GM12878 (cell line): ENCODE measurements around the gene TYR. TPM values are rescaled to one million over a fixed set of nuclear protein-coding genes. Genes with fewer than 3 reads are reported as not detected.
"Not testable (repeated sequence)": the region's sequence is repeated elsewhere in the genome, so short reads cannot be mapped to it uniquely, and the experiment has no call there.

Source experiments
- ATAC-seq: fragments of 200-7000 bp; cut with Tn5 transposase; 3 replicates; pipeline ENCODE4 v1.9.1; 2020; ENCODE audit warnings: mild to moderate bottlenecking, moderate library complexity
- BruUV-seq: library from RNA; stranded (reverse); fragments of 400-500 nt; replicated peaks from 2 replicates; lab custom pipeline; 2021; lab: Mats Ljungman, UMichigan
- CTCF ChIA-PET: fragments of 300-600 bp; sonication (Branson Sonifier 250); formaldehyde crosslinking; extraction: SDS; loops from one replicate; lab custom pipeline; 2021; ENCODE audit warnings: inconsistent platforms; lab: Yijun Ruan, JAX
- POLR2A ChIA-PET: fragments of 350-600 bp; formaldehyde crosslinking; extraction: SDS; loops from one replicate; lab custom pipeline; 2021; ENCODE audit warnings: inconsistent platforms; lab: Charles Lee
- RAD21 ChIA-PET: fragments of 300-600 bp; sonication (Branson Sonifier 250); formaldehyde crosslinking; loops from one replicate; lab custom pipeline; 2023; ENCODE audit warnings: antibody characterized with exemption; ENCODE audit not compliant: unreplicated experiment; lab: Charles Lee
- SMC1A ChIA-PET: fragments of 300-600 bp; sonication (Branson Sonifier 250); formaldehyde crosslinking; loops from one replicate; lab custom pipeline; 2023; ENCODE audit not compliant: unreplicated experiment, uncharacterized antibody; lab: Charles Lee
- DNase-seq: peaks from one replicate; pipeline ENCODE4 v3.0.0-alpha.2; 2011; ENCODE audit warnings: low read depth, low spot score
- FAIRE-seq: peaks from 3 replicates; lab custom pipeline; 2011; peaks lifted over from hg19 to GRCh38; lab: Jason Lieb, UNC
- H2AFZ ChIP-seq: 2 replicates; pipeline ENCODE4 v1.6.0; 2011; ENCODE audit warnings: low read depth, low read length, control low read depth; ENCODE audit not compliant: control insufficient read depth
- H3K27ac ChIP-seq: 2 replicates; pipeline ENCODE4 v1.5.1; 2011; ENCODE audit warnings: control low read depth; ENCODE audit not compliant: control insufficient read depth, insufficient read depth
- H3K27me3 ChIP-seq, 2 experiments: replicated peaks in 1 of 2; 2 replicates each; pipeline versions ENCODE4 v1.6.0 to v1.6.1; 2011; ENCODE audit warnings: low read length in 1 of 2; ENCODE audit not compliant: control insufficient read depth in 2 of 2, insufficient read depth in 2 of 2
- H3K36me3 ChIP-seq, 2 experiments: 2 replicates each; pipeline ENCODE4 v1.5.1; 2011; ENCODE audit warnings: low read length in 1 of 2; ENCODE audit not compliant: control insufficient read depth in 2 of 2, insufficient read depth in 2 of 2
- H3K4me1 ChIP-seq: 2 replicates; pipeline ENCODE4 v1.6.1; 2011; ENCODE audit warnings: mild to moderate bottlenecking, low read length, moderate library complexity, mixed read lengths; ENCODE audit not compliant: control insufficient read depth, insufficient read depth
- H3K4me2 ChIP-seq: 2 replicates; pipeline ENCODE4 v1.6.0; 2011; ENCODE audit warnings: control low read depth; ENCODE audit not compliant: control insufficient read depth, insufficient read depth
- H3K4me3 ChIP-seq: fragments of 200-600 bp; sonication (generic); 2 replicates; pipeline ENCODE4 v1.5.1; 2016
- H3K79me2 ChIP-seq: 2 replicates; pipeline ENCODE4 v1.6.0; 2011; ENCODE audit warnings: low read length; ENCODE audit not compliant: control insufficient read depth, insufficient read depth
- H3K9ac ChIP-seq: 2 replicates; pipeline ENCODE4 v1.8.0; 2011; ENCODE audit warnings: low read length, control low read depth, mixed read lengths; ENCODE audit not compliant: control insufficient read depth, insufficient read depth
- H3K9me3 ChIP-seq: replicated peaks from 3 replicates; pipeline ENCODE4 v1.5.1; 2011; ENCODE audit warnings: mild to moderate bottlenecking, low read length; ENCODE audit not compliant: control insufficient read depth, insufficient read depth
- H4K20me1 ChIP-seq: 2 replicates; pipeline ENCODE4 v1.6.0; 2011; ENCODE audit not compliant: control insufficient read depth, insufficient read depth
- DPF2 ChIP-seq: fragments of 450-650 bp; IDR thresholded peaks from 2 replicates; pipeline ENCODE4 v1.6.1; 2017; ENCODE audit warnings: mild to moderate bottlenecking
- MTA3 ChIP-seq: IDR thresholded peaks from 2 replicates; pipeline ENCODE4 v1.6.1; 2012; ENCODE audit warnings: low read length, inconsistent platforms, borderline replicate concordance
- WGBS: methylation state at CpG from one replicate; pipeline ENCODE4 v1.1.6; 2016; ENCODE audit warnings: low lambda C conversion rate; ENCODE audit not compliant: insufficient replicate concordance, insufficient coverage; ENCODE audit errors: missing lambda C conversion rate; 5-methylcytosine and 5-hydroxymethylcytosine counted together
- in situ Hi-C: fragments of 300-500 bp; cut with MboI; formaldehyde crosslinking; loops from 9 replicates; pipeline ENCODE4 v1.14.3; 2018; ENCODE audit warnings: mixed read lengths
- intact Hi-C: fragments of 100-400 bp; cut with micrococcal nuclease; formaldehyde crosslinking; loops from one replicate; pipeline ENCODE4 v1.14.2; 2022; ENCODE audit not compliant: unreplicated experiment
- polyA plus RNA-seq, 11 experiments: library from polyadenylated mRNA; depleted of rRNA in 4 of 11; unstranded in 6 of 11; stranded (reverse) in 5 of 11; fragments of >200 nt; fragmentation: Nextera tagmentation in 4 of 11; fragmentation: Illumina TruSeq in 1 of 11; extraction: Ambion mirVana in 4 of 11; extraction: Trizol in 1 of 11; gene quantifications; 1 replicate in 1 of 11; 2 replicates in 10 of 11; pipeline versions ENCODE4 v1.2.1 to v1.2.3, GENCODE V29; 2011 to 2016; ENCODE audit warnings: inconsistent platforms in 2 of 11, missing spikeins in 2 of 11, low read depth in 1 of 11
- total RNA-seq, 4 experiments: library from RNA; depleted of rRNA in 3 of 4; stranded (reverse); fragments of >200 nt in 3 of 4; fragmentation: Illumina TruSeq in 1 of 4; extraction: Trizol in 1 of 4; gene quantifications; 2 replicates each; pipeline versions ENCODE4 v1.2.1 to v1.2.3, GENCODE V29; 2013 to 2021
- TF ChIP-seq, protein P1 (sequence below): IDR thresholded peaks from 2 replicates; pipeline ENCODE4 v1.6.1; 2012; ENCODE audit warnings: low read length, inconsistent platforms

The TYR gene
- total and polyA plus RNA-seq, 10 of the 15 experiments (the other 5 are each of a cell fraction or from before 2014, with no cell fraction given): not detected

DNA sequence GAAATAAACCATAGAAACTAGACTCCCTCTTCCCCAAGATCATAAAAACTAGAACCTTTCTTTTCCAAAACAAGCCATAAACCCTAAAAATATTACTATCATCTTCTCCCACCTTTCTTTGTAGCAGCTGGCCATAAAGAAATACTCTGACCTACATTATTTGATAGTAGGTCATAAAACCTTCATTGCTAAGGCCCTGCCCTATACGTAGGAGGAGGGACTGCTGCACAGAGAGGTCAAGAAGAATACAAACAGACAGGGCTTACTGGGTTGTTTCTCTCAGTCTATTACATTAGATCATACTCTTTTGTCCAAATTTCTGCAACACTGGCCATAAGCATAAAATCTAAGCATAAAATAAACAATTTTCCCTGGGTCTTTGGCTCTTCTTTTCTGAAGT, 101.5 kb downstream of the TYR start:
- WGBS: 19% methylated on average over 1 of the region's 1 CpG
- no peak overlapping the region for H3K27ac ChIP-seq
- TF ChIP-seq, protein P1, sequence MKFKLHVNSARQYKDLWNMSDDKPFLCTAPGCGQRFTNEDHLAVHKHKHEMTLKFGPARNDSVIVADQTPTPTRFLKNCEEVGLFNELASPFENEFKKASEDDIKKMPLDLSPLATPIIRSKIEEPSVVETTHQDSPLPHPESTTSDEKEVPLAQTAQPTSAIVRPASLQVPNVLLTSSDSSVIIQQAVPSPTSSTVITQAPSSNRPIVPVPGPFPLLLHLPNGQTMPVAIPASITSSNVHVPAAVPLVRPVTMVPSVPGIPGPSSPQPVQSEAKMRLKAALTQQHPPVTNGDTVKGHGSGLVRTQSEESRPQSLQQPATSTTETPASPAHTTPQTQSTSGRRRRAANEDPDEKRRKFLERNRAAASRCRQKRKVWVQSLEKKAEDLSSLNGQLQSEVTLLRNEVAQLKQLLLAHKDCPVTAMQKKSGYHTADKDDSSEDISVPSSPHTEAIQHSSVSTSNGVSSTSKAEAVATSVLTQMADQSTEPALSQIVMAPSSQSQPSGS: no peak
- TF ChIP-seq DPF2 (no peak), MTA3 (no peak)
- TF ChIP-seq, all 136 proteins: peak for 0
- no TSS peak for BruUV-seq
- intact Hi-C loops: no loop called here
- RAD21 ChIA-PET: no interaction called here
- no peaks in the 10 kb centered on the region for H4K20me1 ChIP-seq
- DNase-seq (no peak), ATAC-seq (no peak), FAIRE-seq (no peak)
- no peaks in the 10 kb centered on the region for H3K9me3 ChIP-seq
- no peak overlapping the region for H3K4me3 ChIP-seq
- POLR2A ChIA-PET: no interaction called here
- no peaks in the 10 kb centered on the region for H3K36me3 ChIP-seq
- no peaks in the 10 kb centered on the region for H3K4me1 ChIP-seq
- H3K9ac ChIP-seq: no peak overlapping the region
- SMC1A ChIA-PET: no interaction called here
- no peak overlapping the region for H2AFZ ChIP-seq
- no peaks in the 10 kb centered on the region for H3K27me3 ChIP-seq
- H3K4me2 ChIP-seq: no peak overlapping the region
- no peaks in the 10 kb centered on the region for H3K79me2 ChIP-seq
- CTCF ChIA-PET: no interaction called here
- in situ Hi-C loops: no loop called here

DNA sequence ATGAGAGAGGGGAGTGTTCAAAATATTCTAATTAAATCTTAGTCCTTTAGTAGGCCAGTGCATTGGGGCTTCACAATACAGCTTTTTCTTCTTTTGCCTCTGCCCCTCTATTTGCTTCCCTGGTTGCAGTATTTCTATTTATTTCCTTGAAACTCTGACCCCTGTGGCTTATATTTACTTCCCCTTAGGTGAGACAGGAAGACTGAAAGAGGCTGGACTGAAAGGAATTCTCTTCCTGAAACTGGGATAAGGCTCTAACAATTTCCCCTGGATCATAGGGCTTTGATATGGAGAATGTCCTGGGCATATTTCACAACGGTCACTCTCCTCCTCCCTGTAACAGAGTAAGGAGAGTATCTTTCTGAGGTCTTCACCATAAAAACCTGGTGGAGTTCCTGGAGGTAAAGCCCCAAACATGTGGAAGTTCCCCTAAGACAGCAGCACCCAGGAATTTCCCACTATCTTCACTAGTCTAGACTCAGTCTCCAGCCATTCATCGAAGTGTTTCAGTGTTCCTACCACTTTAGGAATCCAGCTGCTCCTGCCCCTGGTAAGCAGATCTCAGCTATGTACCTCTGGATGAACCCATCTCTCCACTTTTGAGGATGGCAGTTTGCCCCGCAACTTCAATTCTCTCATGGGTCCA, 103.5 kb downstream of the TYR start:
- H3K9ac ChIP-seq, H3K79me2 ChIP-seq, H3K4me2 ChIP-seq, H3K4me1 ChIP-seq, CTCF ChIA-PET, H4K20me1 ChIP-seq, in situ Hi-C loops, ATAC-seq, H2AFZ ChIP-seq, intact Hi-C loops, H3K27me3 ChIP-seq, H3K27ac ChIP-seq, H3K36me3 ChIP-seq, RAD21 ChIA-PET, H3K9me3 ChIP-seq, DNase-seq, POLR2A ChIA-PET, SMC1A ChIA-PET, FAIRE-seq, BruUV-seq, H3K4me3 ChIP-seq: not testable (repeated sequence)
- WGBS: 29% methylated on average over 3 of the region's 3 CpGs

DNA sequence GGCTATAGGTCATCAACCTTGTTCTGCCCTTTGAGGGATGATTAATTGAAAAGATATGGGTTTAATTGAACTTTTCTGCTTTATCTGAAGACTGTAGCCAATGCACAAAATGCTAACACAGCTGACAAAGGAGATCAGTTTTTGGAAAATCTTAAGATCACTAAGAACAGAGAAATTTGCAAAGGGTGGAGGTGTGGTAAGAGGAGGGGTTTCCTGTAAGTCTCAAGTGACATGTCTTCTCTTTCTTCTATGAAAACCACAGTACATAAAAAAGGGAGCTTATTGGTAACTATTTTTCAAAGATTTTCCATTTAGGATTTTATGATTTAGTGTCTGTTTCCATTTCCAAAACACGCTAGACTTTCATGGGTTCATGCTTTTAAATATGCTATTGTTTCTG, 108.9 kb downstream of the TYR start:
- H3K27me3 ChIP-seq, H3K27ac ChIP-seq, in situ Hi-C loops, H3K4me2 ChIP-seq, DNase-seq, RAD21 ChIA-PET, POLR2A ChIA-PET, H4K20me1 ChIP-seq, H2AFZ ChIP-seq, H3K36me3 ChIP-seq, H3K4me1 ChIP-seq, FAIRE-seq, BruUV-seq, CTCF ChIA-PET, H3K9me3 ChIP-seq, ATAC-seq, intact Hi-C loops, H3K9ac ChIP-seq, H3K4me3 ChIP-seq, H3K79me2 ChIP-seq, SMC1A ChIA-PET: not testable (repeated sequence)
- 0% methylated on average over 1 of the region's 1 CpG for WGBS
